ENCODE measurements around the gene PTGS1. TPM values are rescaled to one million over a fixed set of nuclear protein-coding genes. Genes with fewer than 3 reads are reported as not detected.
"Not testable (repeated sequence)": the region's sequence is repeated elsewhere in the genome, so short reads cannot be mapped to it uniquely, and the experiment has no call there.

The PTGS1 gene
- total and polyA plus RNA-seq, 9 of the 15 experiments (the other 6 are each of a cell fraction or from before 2014, with no cell fraction given) = 3.4 to 12.9 (median 5.3) TPM

- FAIRE-seq = no peak
- Histone ChIP-seq H3K4me2 (ENCODE audit: insufficient read depth, low read length) (no peak overlapping the region), H3K27me3 (ENCODE audit: control insufficient read depth in 2 of 2, insufficient read depth in 2 of 2, low read length in 2 of 2) (no peaks in the 10 kb centered on the region), H3K4me1 (replicated peaks in 1 of 2; ENCODE audit: control insufficient read depth in 2 of 2, insufficient read depth in 2 of 2, low read length in 2 of 2) (peaks cover 14 to 26% of the 10 kb centered on the region in 2 experiments), H3K36me3 (ENCODE audit: control insufficient read depth, insufficient read depth, low read length) (peaks cover 47% of the 10 kb centered on the region; the same call in 2 of the 3 replicates), H3K79me2 (ENCODE audit: control insufficient read depth, insufficient read depth, low read length) (no peaks in the 10 kb centered on the region), H3K27ac (ENCODE audit: extremely low read depth, low read depth, low read length) (no peak overlapping the region), H3K9ac (ENCODE audit: insufficient read depth in 1 of 2, low read depth in 2 of 2, low read length in 2 of 2) (no peak overlapping the region), H3K4me3 (no peak overlapping the region), H2AFZ (ENCODE audit: low read depth, low read length) (no peak overlapping the region), H4K20me1 (replicated peaks; ENCODE audit: control insufficient read depth, insufficient read depth, low read length) (no peaks in the 10 kb centered on the region), H3K9me3 (replicated peaks; ENCODE audit: control insufficient read depth, insufficient read depth, low read depth, low read length) (no peaks in the 10 kb centered on the region), H3K9me1 (ENCODE audit: control insufficient read depth, insufficient read depth, low read length) (peaks cover 2% of the 10 kb centered on the region)
- in situ Hi-C loops (cut with MboI) = loop anchor here (25.0 kb wide), 1 partner anchor 642 kb away; no protein-coding TSS in a partner anchor
- intact Hi-C loops (cut with micrococcal nuclease) = no loop called here
- ChIA-PET CTCF (ENCODE audit: low intra/inter-chr PET ratio) (no interaction called here), POLR2A (no interaction called here)
- BruUV-seq (replicated peaks) = no TSS peak
- no peak for TF ChIP-seq NUFIP1 (IDR thresholded peaks at IDR 0.05; ENCODE audit: partially characterized antibody)
- no peak for TF ChIP-seq KDM2B (CRISPR knock-in tag; IDR thresholded peaks at IDR 0.05)
- no peak for TF ChIP-seq MYNN (IDR thresholded peaks at IDR 0.05)
- no peak for TF ChIP-seq MYNN (CRISPR knock-in tag; IDR thresholded peaks at IDR 0.05)
- no peak for TF ChIP-seq FOXA3 (CRISPR knock-in tag; conservative IDR thresholded peaks at IDR 0.05 in 1 of 2, IDR thresholded peaks at IDR 0.05 in 1 of 2)
- TF ChIP-seq CBX2 (IDR thresholded peaks at IDR 0.05; ENCODE audit: insufficient read depth, low read length, poor library complexity, severe bottlenecking) = no peak
- DNase-seq (ENCODE audit: extremely low read depth in 1 of 4, low spot score in 3 of 4) = no peak
- no peak for ATAC-seq
- 72% methylated on average over 3 of the region's 3 CpGs for WGBS (ENCODE audit: insufficient coverage, low coverage, missing lambda C conversion rate)
Measured at GRCh38 chr9:122329597-122329996, 41.2 kb upstream of the PTGS1 start.

- Histone ChIP-seq H3K4me1 (replicated peaks in 1 of 2; ENCODE audit: control insufficient read depth in 2 of 2, insufficient read depth in 2 of 2, low read length in 2 of 2) (peaks cover 14 to 26% of the 10 kb centered on the region in 2 experiments), H3K36me3 (ENCODE audit: control insufficient read depth, insufficient read depth, low read length) (peaks cover 38% of the 10 kb centered on the region; the same call in 2 of the 3 replicates)
- H4K20me1 ChIP-seq (replicated peaks; ENCODE audit: control insufficient read depth, insufficient read depth, low read length); intact Hi-C loops (cut with micrococcal nuclease); H3K9me1 ChIP-seq (ENCODE audit: control insufficient read depth, insufficient read depth, low read length); FAIRE-seq; POLR2A ChIA-PET; H3K9me3 ChIP-seq (replicated peaks; ENCODE audit: control insufficient read depth, insufficient read depth, low read depth, low read length); H3K4me3 ChIP-seq; H3K79me2 ChIP-seq (ENCODE audit: control insufficient read depth, insufficient read depth, low read length); ATAC-seq; H3K9ac ChIP-seq (ENCODE audit: insufficient read depth in 1 of 2, low read depth in 2 of 2, low read length in 2 of 2); BruUV-seq (replicated peaks); H3K4me2 ChIP-seq (ENCODE audit: insufficient read depth, low read length); H3K27me3 ChIP-seq (ENCODE audit: control insufficient read depth in 2 of 2, insufficient read depth in 2 of 2, low read length in 2 of 2); H3K27ac ChIP-seq (ENCODE audit: extremely low read depth, low read depth, low read length); DNase-seq (ENCODE audit: extremely low read depth in 1 of 4, low spot score in 3 of 4); H2AFZ ChIP-seq (ENCODE audit: low read depth, low read length); CTCF ChIA-PET (ENCODE audit: low intra/inter-chr PET ratio): not testable (repeated sequence)
- 76% methylated on average over 6 of the region's 6 CpGs for WGBS (ENCODE audit: insufficient coverage, low coverage, missing lambda C conversion rate)
- in situ Hi-C loops (cut with MboI) = loop anchor here (25.0 kb wide), 1 partner anchor 643 kb away; no protein-coding TSS in a partner anchor
Measured at GRCh38 chr9:122330466-122330865, 40.4 kb upstream of the PTGS1 start.
